Chondrocyte (in vitro differentiated cells): ENCODE data around the gene DHX8. TPM values are rescaled to one million over a fixed set of nuclear protein-coding genes. Genes with fewer than 3 reads are reported as not detected.

ENCODE experiments used
- DNase-seq: peaks from one replicate; pipeline ENCODE4 v3.0.0; 2021; ENCODE audit warnings: mixed read lengths, low spot score
- H3K27ac Mint-ChIP-seq: one replicate; pipeline ENCODE4 v1.8.0; 2021; ENCODE audit warnings: mild to moderate bottlenecking, moderate library complexity, mixed read lengths; ENCODE audit not compliant: unreplicated experiment
- H3K27me3 Mint-ChIP-seq: 2 replicates; pipeline ENCODE4 v1.8.0; 2021; ENCODE audit warnings: low read depth, mixed read lengths
- H3K36me3 Mint-ChIP-seq: 2 replicates; pipeline ENCODE4 v1.8.0; 2021; ENCODE audit warnings: low read depth, mixed read lengths
- H3K4me1 Mint-ChIP-seq: 2 replicates; pipeline ENCODE4 v1.8.0; 2021; ENCODE audit warnings: low read depth, mild to moderate bottlenecking, mixed read lengths
- H3K4me3 Mint-ChIP-seq: one replicate; pipeline ENCODE4 v1.8.0; 2021; ENCODE audit warnings: mild to moderate bottlenecking, moderate library complexity, mixed read lengths; ENCODE audit not compliant: unreplicated experiment
- H3K9me3 Mint-ChIP-seq: 2 replicates; pipeline ENCODE4 v1.8.0; 2021; ENCODE audit warnings: low read depth, mixed read lengths
- total RNA-seq: library from RNA; stranded (reverse); gene quantifications from 3 replicates; pipeline ENCODE4 v1.2.1, GENCODE V29; 2021
- TF ChIP-seq, protein P1 (sequence below): fragments of 200-600 bp; sonication (generic); IDR thresholded peaks from 2 replicates; pipeline ENCODE4 v1.5.0; 2021; ENCODE audit warnings: antibody characterized with exemption, mild to moderate bottlenecking, moderate library complexity

Gene DHX8
- total RNA-seq, 1 donor from 2014 or later, result 49.2 TPM

DNA sequence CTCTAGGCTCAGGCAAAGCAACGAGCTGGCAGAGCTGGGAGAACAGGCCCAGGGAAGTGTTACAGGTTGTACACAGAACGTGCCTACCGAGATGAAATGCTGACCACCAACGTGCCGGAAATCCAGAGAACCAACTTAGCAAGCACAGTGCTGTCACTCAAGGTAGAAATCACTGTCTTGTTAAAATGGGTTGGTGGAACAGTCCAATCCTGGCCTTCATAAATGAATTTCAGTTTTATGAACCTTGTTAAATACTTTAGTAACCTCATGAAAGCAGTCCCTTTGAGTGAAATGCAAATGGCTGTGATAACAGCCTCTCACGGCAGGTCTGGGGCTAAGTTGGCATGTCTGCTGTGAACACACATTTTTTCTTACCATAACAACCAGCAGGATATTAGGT lies 33.4 kb downstream of the DHX8 start:
- no peaks in the 10 kb centered on the region for H3K9me3 Mint-ChIP-seq
- no peak overlapping the region for H3K4me3 Mint-ChIP-seq
- TF ChIP-seq, protein P1, sequence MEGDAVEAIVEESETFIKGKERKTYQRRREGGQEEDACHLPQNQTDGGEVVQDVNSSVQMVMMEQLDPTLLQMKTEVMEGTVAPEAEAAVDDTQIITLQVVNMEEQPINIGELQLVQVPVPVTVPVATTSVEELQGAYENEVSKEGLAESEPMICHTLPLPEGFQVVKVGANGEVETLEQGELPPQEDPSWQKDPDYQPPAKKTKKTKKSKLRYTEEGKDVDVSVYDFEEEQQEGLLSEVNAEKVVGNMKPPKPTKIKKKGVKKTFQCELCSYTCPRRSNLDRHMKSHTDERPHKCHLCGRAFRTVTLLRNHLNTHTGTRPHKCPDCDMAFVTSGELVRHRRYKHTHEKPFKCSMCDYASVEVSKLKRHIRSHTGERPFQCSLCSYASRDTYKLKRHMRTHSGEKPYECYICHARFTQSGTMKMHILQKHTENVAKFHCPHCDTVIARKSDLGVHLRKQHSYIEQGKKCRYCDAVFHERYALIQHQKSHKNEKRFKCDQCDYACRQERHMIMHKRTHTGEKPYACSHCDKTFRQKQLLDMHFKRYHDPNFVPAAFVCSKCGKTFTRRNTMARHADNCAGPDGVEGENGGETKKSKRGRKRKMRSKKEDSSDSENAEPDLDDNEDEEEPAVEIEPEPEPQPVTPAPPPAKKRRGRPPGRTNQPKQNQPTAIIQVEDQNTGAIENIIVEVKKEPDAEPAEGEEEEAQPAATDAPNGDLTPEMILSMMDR, result no peak
- peaks cover 24% of the 10 kb centered on the region for H3K4me1 Mint-ChIP-seq
- H3K36me3 Mint-ChIP-seq, result peaks cover 27% of the 10 kb centered on the region
- peak overlapping the region; percentile 90 for H3K27ac Mint-ChIP-seq
- no peak for DNase-seq
- H3K27me3 Mint-ChIP-seq, result no peaks in the 10 kb centered on the region

DNA sequence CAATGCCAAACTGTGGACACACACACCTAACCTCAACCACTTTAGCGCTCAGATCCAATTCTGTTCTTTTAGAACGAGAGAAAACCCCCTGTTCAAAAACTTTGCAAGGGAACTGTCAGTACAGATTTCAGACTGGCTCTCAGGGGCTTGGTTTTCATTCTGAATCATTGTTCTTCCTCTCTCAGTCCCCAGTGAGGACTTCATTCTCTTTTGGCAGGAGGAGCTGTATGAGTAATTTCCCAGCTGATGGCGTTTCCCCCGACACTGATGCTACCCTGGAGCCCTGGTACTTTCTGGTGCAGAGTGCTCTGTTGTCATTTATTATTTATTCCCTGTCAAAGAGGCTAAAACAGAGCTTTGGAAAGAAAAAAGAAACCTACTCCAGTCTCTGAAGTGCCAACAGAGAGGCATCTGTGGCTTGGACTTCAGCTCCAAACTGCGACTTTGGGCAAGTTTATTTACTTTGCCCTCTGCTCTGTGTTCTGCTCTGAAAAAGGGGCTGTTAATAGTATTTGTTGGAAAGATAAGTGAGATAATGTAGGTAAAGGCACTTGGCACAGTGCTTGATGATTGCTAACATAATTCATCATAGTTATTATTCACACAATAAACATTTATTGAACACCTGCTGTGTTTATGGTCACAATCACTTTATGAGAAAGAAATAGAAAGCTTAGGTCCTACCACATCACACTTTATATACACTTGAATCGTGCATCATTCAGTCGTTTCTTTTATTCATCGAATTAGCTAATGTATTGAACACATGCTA lies 34.0 kb downstream of the DHX8 start:
- peak overlapping the region; percentile 90 for H3K27ac Mint-ChIP-seq
- peaks cover 22% of the 10 kb centered on the region for H3K36me3 Mint-ChIP-seq
- TF ChIP-seq, protein P1, result no peak
- DNase-seq, result no peak
- H3K9me3 Mint-ChIP-seq, result no peaks in the 10 kb centered on the region
- no peak overlapping the region for H3K4me3 Mint-ChIP-seq
- H3K27me3 Mint-ChIP-seq, result no peaks in the 10 kb centered on the region
- peaks cover 24% of the 10 kb centered on the region for H3K4me1 Mint-ChIP-seq

DNA sequence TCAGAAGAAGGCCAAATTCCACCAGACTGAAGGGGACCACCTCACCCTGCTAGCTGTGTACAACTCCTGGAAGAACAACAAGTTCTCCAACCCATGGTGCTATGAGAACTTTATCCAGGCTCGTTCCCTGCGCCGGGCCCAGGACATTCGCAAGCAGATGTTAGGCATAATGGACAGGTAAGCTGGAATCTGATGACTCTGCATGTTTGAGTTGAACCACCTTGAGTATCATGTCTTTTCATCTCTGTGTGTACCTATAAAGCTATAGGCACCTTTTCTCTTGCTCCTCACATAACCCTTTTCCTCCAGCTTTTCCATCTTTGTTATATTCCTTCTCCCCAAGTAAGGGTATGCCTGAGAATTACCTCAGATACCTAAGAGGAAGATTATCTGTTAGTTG lies 37.6 kb downstream of the DHX8 start:
- Mint-ChIP-seq H3K27ac (no peak overlapping the region), H3K4me3 (no peak overlapping the region), H3K27me3 (no peaks in the 10 kb centered on the region), H3K9me3 (no peaks in the 10 kb centered on the region), H3K4me1 (peaks cover 47% of the 10 kb centered on the region), H3K36me3 (peaks cover 22% of the 10 kb centered on the region)
- TF ChIP-seq, protein P1, result no peak
- DNase-seq, result no peak

DNA sequence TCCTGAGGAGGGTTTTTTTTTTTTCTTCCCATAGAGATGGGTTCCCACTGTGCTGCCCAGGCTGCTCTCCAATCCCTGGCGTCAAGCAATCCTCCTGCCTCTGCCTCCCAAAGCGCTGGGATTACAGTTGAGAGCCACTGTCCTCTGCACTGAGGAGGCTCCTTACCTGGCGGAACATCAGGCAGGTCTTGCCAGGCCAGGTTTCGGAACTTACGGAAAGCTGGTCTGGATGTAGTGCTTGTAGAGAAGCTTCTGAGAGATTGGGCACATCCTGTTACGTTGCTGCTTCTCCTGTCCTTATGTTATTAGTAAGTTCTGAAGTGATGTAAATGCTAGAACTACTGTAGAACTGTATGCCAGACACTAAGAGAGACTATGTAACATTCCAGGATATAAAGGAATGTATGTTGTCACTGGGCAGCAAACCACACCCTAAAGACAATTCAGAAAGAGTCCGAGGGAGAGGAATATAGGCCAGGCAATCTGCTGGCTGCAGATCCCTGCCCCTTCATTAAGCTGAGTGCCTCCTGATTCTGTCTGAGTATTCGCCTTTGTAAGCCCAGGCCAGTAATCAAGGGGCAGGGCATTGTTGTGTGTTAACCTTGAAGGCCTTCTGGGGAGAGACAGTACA lies 41.3 kb downstream of the DHX8 start:
- Mint-ChIP-seq H3K4me3 (no peak overlapping the region), H3K9me3 (no peaks in the 10 kb centered on the region)

DNA sequence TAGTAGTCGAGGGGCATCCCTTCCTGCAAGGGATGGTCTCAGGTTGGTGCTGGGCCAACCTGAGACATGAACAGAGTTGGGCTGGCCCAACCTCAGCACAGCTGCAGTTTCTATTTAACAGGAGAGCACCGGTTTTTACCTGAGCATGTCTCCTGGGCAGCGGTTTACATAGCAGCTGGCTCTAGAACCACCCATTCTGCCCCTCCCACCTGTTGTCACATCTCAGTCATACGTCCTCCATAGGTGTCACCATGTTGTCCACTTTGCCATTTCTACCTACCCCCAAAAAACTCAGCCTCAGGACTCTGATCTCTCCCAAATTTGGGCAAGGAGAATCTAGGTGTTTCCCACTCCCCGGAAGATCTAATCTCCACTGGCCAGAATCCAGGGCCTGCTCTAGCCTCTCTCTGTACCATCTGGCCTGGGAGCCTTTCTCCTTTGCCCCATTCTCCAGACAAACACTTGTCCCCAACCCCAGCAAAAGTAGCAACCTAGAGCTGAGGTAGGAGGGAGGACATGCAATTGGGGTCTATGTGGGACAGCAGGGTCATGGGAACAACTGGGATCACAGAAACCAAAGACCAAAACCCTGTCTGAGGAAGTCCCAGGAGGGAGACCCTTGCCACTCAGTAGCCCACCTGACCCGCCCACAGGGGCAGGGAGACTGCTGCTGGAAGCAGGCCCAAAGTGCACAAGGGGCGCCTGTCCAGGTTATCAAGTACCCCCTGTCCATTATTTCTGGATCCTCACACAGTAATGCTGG lies 43.3 kb downstream of the DHX8 start:
- Mint-ChIP-seq H3K27me3 (no peaks in the 10 kb centered on the region), H3K9me3 (no peaks in the 10 kb centered on the region), H3K4me3 (no peak overlapping the region), H3K36me3 (peaks cover 9% of the 10 kb centered on the region), H3K4me1 (peaks cover 57% of the 10 kb centered on the region), H3K27ac (no peak overlapping the region)
- no peak for DNase-seq
- TF ChIP-seq, protein P1, result no peak

More for the DNA sequence above, 41.3 kb downstream of the DHX8 start:
- DNase-seq, result no peak
- TF ChIP-seq, protein P1, result no peak
- Mint-ChIP-seq H3K4me1 (peaks cover 44% of the 10 kb centered on the region), H3K27me3 (no peaks in the 10 kb centered on the region), H3K36me3 (peaks cover 18% of the 10 kb centered on the region), H3K27ac (peak overlapping the region; percentile 89)
